AG09309 (cell line): Measurements from ENCODE around the gene PPFIBP2.

Source experiments
- DNase-seq: peaks from one replicate; pipeline ENCODE4 v3.0.0-alpha.2; 2010; ENCODE audit warnings: low read depth
- H3K4me3 ChIP-seq: 2 replicates; pipeline ENCODE4 v1.5.1; 2011; ENCODE audit warnings: mild to moderate bottlenecking, low read depth, low read length, moderate library complexity; ENCODE audit not compliant: control insufficient read depth
- TF ChIP-seq, protein P1 (sequence below): IDR thresholded peaks from 2 replicates; pipeline ENCODE4 v1.5.1; 2011; ENCODE audit warnings: mild to moderate bottlenecking, low read depth, low read length, inconsistent platforms; ENCODE audit not compliant: insufficient read depth, control insufficient read depth; ENCODE audit errors: missing control alignments

The PPFIBP2 gene

DNA sequence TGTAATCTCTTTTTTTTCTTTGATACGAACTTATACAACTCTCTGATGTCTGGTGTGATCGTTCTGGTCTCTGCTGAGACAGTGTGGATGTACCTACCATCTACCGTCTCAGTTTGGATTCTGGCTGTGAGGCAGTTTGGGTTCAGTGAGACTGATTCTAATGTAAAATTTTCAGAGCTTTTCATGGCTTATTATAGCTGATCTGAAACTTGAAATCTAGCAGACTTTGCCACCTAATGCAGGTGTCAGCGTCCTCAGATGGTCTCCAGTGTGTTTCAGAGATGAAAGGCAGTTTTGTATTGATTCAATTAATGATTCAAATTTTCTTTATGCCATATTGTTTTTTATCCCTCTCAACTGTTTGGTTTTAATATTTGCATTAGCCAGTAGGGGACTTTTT is 35.9 kb downstream of the PPFIBP2 start:
- TF ChIP-seq, protein P1, sequence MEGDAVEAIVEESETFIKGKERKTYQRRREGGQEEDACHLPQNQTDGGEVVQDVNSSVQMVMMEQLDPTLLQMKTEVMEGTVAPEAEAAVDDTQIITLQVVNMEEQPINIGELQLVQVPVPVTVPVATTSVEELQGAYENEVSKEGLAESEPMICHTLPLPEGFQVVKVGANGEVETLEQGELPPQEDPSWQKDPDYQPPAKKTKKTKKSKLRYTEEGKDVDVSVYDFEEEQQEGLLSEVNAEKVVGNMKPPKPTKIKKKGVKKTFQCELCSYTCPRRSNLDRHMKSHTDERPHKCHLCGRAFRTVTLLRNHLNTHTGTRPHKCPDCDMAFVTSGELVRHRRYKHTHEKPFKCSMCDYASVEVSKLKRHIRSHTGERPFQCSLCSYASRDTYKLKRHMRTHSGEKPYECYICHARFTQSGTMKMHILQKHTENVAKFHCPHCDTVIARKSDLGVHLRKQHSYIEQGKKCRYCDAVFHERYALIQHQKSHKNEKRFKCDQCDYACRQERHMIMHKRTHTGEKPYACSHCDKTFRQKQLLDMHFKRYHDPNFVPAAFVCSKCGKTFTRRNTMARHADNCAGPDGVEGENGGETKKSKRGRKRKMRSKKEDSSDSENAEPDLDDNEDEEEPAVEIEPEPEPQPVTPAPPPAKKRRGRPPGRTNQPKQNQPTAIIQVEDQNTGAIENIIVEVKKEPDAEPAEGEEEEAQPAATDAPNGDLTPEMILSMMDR = no peak

DNA sequence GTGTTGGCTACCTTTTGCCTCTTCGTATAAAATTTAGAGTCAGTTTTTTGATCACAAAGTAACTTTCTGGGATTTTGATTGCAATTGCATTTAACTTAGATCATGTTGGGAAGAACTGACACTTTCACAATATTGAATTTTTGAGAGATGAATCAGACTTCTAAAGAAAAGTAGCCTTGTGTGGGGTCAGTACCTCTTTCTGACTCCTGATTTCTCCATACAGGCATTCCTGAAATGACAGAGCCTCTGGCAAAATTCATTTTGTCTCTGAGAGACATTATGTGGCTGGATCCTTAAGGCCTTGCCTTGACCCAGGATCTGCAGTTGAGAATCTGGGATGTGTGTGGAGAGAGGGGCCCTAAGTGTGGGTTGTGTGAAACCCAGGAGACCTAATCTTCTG is 37.8 kb downstream of the PPFIBP2 start:
- H3K4me3 ChIP-seq = no peak overlapping the region
- DNase-seq = peak; percentile 55
- TF ChIP-seq, protein P1 = no peak

More for the DNA sequence above, 35.9 kb downstream of the PPFIBP2 start:
- no peak overlapping the region for H3K4me3 ChIP-seq
- DNase-seq = no peak

GRCh38 chr11:7552666-7553065 is 38.9 kb downstream of the PPFIBP2 start:
- TF ChIP-seq, protein P1 = no peak
- DNase-seq = no peak
- H3K4me3 ChIP-seq = no peak overlapping the region

GRCh38 chr11:7555052-7555699 is 41.4 kb downstream of the PPFIBP2 start:
- DNase-seq = no peak
- no peak overlapping the region for H3K4me3 ChIP-seq
- TF ChIP-seq, protein P1 = no peak

DNA sequence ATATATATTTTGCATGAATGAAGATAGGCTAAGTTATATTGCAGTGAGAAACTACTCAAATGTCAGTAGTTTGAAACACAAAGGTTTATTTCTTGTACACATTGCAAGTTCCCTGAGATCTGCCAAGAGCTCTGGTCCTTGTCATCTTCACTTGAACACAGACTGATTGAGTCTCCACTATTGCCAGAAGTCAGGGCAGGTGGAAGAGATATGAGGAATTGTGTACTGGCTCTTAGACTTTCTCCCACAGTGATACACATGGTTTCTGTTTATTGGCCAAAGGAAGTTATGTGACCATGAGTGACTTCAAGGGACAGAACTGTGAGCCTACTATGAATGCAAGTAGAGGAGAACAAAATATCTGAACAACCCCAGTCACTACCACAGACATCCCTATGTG is 44.2 kb downstream of the PPFIBP2 start:
- H3K4me3 ChIP-seq = no peak overlapping the region
- TF ChIP-seq, protein P1 = no peak
- no peak for DNase-seq

- TF ChIP-seq, protein P1 = no peak
- DNase-seq = no peak
- H3K4me3 ChIP-seq = no peak overlapping the region
Observed at GRCh38 chr11:7559398-7560283, 45.8 kb downstream of the PPFIBP2 start.
